ENCODE measurements around the gene GPRIN3.
"Not testable (repeated sequence)": the region's sequence is repeated elsewhere in the genome, so short reads cannot be mapped to it uniquely, and the experiment has no call there.

GPRIN3 gene

DNA sequence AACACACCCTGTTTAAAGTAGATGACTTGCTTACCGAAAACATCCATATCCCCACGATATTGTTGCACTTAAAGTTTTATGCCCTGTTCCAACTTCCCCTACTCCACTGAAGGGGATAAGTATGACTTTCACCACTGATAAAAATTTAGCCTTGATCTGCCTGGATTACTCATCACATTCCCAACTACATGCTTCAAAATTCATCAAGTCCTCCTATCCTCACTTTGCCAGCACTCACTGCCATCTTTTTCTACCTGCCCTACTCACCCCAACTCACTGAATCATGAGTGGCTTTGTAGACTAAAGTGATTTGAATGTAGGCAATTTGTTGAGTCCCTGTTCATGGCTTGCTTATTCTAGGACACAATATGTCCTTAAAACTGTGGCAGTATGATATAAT, 12.2 kb upstream of the GPRIN3 start:
- Histone ChIP-seq H3K27me3 (replicated peaks) (no peaks in the 10 kb centered on the region), H3K36me3 (replicated peaks) (no peaks in the 10 kb centered on the region), H3K27ac (no peak overlapping the region), H3K4me3 (ENCODE audit: low read depth, low read length) (no peak overlapping the region)
- TF ChIP-seq, protein P1, sequence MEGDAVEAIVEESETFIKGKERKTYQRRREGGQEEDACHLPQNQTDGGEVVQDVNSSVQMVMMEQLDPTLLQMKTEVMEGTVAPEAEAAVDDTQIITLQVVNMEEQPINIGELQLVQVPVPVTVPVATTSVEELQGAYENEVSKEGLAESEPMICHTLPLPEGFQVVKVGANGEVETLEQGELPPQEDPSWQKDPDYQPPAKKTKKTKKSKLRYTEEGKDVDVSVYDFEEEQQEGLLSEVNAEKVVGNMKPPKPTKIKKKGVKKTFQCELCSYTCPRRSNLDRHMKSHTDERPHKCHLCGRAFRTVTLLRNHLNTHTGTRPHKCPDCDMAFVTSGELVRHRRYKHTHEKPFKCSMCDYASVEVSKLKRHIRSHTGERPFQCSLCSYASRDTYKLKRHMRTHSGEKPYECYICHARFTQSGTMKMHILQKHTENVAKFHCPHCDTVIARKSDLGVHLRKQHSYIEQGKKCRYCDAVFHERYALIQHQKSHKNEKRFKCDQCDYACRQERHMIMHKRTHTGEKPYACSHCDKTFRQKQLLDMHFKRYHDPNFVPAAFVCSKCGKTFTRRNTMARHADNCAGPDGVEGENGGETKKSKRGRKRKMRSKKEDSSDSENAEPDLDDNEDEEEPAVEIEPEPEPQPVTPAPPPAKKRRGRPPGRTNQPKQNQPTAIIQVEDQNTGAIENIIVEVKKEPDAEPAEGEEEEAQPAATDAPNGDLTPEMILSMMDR (IDR thresholded peaks at IDR 0.05; ENCODE audit: low read depth, low read length, missing control alignments) = no peak
- no peak for DNase-seq
- in situ Hi-C loops (cut with HindIII; ENCODE audit: low pct_ligation_motif_present, low sequenced_read_pairs) = no loop called here

DNA sequence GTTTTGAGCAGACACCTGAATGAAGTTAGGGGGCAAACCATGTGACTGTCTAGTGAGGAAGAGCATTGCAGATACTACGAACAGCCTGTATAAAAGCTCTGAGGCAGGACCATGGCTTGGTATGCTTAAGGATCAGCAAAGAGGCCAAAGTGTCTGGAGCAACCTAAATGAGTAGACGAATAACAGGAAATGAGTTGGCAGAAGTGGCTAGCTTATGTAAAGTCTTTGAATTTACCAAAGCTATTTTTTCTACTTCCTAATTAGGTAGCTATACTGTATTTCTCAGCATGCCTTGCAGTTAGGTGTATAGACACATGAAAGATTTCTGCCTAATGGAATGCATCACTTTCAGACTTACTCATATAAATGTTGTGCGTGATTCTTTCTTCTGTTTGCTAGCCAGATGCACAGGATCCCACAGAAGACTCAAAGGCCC, 9.3 kb upstream of the GPRIN3 start:
- in situ Hi-C loops (cut with HindIII; ENCODE audit: low pct_ligation_motif_present, low sequenced_read_pairs) = no loop called here
- peak; percentile 34 for DNase-seq
- no peak overlapping the region for H3K4me3 ChIP-seq (ENCODE audit: low read depth, low read length)
- TF ChIP-seq, protein P1 (IDR thresholded peaks at IDR 0.05; ENCODE audit: low read depth, low read length, missing control alignments) = no peak
- H3K27ac ChIP-seq = no peak overlapping the region
- H3K27me3 ChIP-seq (replicated peaks) = no peaks in the 10 kb centered on the region
- no peaks in the 10 kb centered on the region for H3K36me3 ChIP-seq (replicated peaks)

DNA sequence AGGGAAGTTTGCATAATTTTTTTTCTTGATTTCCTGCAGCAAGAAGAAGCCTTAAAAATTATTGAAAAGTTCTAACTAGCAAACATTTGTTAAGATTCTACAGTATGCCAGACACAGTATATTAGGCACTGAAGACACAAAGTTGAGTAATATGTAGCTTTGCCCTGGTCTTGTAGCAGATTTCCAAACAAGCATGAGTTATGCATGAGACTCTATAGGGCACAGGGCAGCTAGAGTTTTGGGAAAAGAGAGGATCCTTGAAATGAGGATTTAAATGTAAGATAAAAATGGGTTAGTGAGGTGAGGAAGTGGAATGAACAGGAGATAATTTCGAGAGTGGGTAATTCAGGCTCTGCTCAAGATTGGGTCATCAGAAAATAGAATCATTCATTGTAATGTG, 8.6 kb upstream of the GPRIN3 start:
- TF ChIP-seq, protein P1 (IDR thresholded peaks at IDR 0.05; ENCODE audit: low read depth, low read length, missing control alignments) = no peak
- Histone ChIP-seq H3K27me3 (replicated peaks) (no peaks in the 10 kb centered on the region), H3K36me3 (replicated peaks) (no peaks in the 10 kb centered on the region), H3K4me3 (ENCODE audit: low read depth, low read length) (no peak overlapping the region), H3K27ac (no peak overlapping the region)
- no peak for DNase-seq
- in situ Hi-C loops (cut with HindIII; ENCODE audit: low pct_ligation_motif_present, low sequenced_read_pairs) = no loop called here

DNA sequence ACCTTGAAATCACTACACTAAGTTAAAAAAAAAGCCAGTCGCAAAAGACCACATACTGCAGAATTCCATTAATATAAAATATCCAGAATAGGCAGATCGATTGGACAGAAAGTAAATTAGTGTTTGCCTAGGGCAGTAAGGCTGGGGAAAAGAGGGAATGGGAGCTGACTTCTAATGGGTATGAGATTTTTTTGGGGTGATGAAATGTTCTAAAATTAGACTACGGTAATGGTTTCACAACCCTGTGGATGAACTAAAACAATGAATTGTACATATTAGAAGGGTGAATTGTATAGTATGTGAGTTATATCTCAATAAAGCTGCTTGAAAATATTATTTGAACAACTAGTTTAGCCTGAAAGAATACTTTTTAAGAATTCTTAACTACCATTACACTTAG, 6.7 kb upstream of the GPRIN3 start:
- no peak overlapping the region for H3K4me3 ChIP-seq (ENCODE audit: low read depth, low read length)
- TF ChIP-seq, protein P1 (IDR thresholded peaks at IDR 0.05; ENCODE audit: low read depth, low read length, missing control alignments) = no peak
- in situ Hi-C loops (cut with HindIII; ENCODE audit: low pct_ligation_motif_present, low sequenced_read_pairs) = no loop called here
- H3K27ac ChIP-seq = no peak overlapping the region
- H3K27me3 ChIP-seq (replicated peaks) = no peaks in the 10 kb centered on the region
- DNase-seq = no peak
- no peaks in the 10 kb centered on the region for H3K36me3 ChIP-seq (replicated peaks)

- H3K27ac ChIP-seq = no peak overlapping the region
- no peak overlapping the region for H3K4me3 ChIP-seq (ENCODE audit: low read depth, low read length)
- no peaks in the 10 kb centered on the region for H3K27me3 ChIP-seq (replicated peaks)
- no peak for DNase-seq
- no peaks in the 10 kb centered on the region for H3K36me3 ChIP-seq (replicated peaks)
- TF ChIP-seq, protein P1 (IDR thresholded peaks at IDR 0.05; ENCODE audit: low read depth, low read length, missing control alignments) = no peak
- in situ Hi-C loops (cut with HindIII; ENCODE audit: low pct_ligation_motif_present, low sequenced_read_pairs) = no loop called here
Measured at GRCh38 chr4:89312066-89312465, 4.5 kb upstream of the GPRIN3 start.

DNA sequence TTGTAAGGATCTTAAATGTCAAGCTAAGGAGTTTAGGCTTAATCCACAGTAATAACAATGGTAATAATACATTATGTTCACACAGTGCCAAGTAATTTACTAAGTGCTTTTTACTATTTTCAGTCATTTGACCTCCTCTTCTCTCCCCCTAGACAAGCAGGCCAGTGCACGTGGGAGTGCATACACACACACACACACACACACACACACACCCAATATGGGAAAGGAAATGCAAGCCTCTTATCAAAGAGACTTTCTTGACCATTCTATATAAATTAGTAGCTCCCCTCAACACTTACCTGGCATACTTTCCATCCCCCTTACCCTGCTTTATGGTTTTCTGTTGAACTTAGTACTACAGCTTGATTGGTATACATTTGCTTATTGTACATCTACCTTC, 3.8 kb upstream of the GPRIN3 start:
- DNase-seq = no peak
- TF ChIP-seq, protein P1 (IDR thresholded peaks at IDR 0.05; ENCODE audit: low read depth, low read length, missing control alignments) = no peak
- in situ Hi-C loops (cut with HindIII; ENCODE audit: low pct_ligation_motif_present, low sequenced_read_pairs) = no loop called here
- H3K27me3 ChIP-seq (replicated peaks) = no peaks in the 10 kb centered on the region
- H3K4me3 ChIP-seq (ENCODE audit: low read depth, low read length) = no peak overlapping the region
- no peaks in the 10 kb centered on the region for H3K36me3 ChIP-seq (replicated peaks)
- H3K27ac ChIP-seq = no peak overlapping the region

DNA sequence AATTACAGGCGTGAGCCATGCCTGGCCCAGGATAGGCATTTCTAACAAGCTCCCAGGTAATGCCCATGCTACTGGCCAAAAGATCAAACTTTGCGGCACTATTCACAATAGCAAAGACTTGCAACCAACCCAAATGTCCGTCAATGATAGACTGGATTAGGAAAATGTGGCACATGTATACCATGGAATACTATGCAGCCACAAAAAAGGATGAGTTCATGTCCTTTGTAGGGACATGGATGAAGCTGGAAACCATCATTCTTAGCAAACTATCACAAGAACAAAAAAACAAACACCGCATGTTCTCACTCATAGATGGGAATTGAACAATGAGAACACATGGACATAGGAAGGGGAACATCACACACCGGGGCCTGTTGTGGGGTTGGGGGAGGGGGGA, 1.6 kb upstream of the GPRIN3 start:
- in situ Hi-C loops (cut with HindIII; ENCODE audit: low pct_ligation_motif_present, low sequenced_read_pairs); H3K27me3 ChIP-seq (replicated peaks); H3K27ac ChIP-seq; DNase-seq; H3K36me3 ChIP-seq (replicated peaks); H3K4me3 ChIP-seq (ENCODE audit: low read depth, low read length): not testable (repeated sequence)

Measured in brain microvascular endothelial cell (primary cell).